GM18526 (cell line): ENCODE results near the gene ABCB6.

Experiments used
- POLR2A ChIP-seq: IDR thresholded peaks from 3 replicates; pipeline ENCODE4 v1.6.1; 2011; ENCODE audit not compliant: insufficient read length; ENCODE audit errors: extremely low read depth

ABCB6 gene

GRCh38 chr2:219225350-219225749, 6.6 kb upstream of the ABCB6 start:
- TF ChIP-seq POLR2A = no peak

- TF ChIP-seq POLR2A = no peak
These were observed 5.3 kb upstream of the ABCB6 start for GRCh38 chr2:219223831-219224610.

- TF ChIP-seq POLR2A = no peak
These were observed 3.3 kb upstream of the ABCB6 start for GRCh38 chr2:219221957-219222518.

GRCh38 chr2:219220652-219221402, 2.1 kb upstream of the ABCB6 start:
- no peak for TF ChIP-seq POLR2A

- TF ChIP-seq POLR2A = no peak
These were observed 1.2 kb upstream of the ABCB6 start for GRCh38 chr2:219219784-219220532.

- no peak for TF ChIP-seq POLR2A
These were observed 484 bp downstream of the ABCB6 start for GRCh38 chr2:219218217-219218731.

- no peak for TF ChIP-seq POLR2A
These were observed 2.2 kb downstream of the ABCB6 start for GRCh38 chr2:219216535-219216915.

GRCh38 chr2:219215871-219216534, 2.8 kb downstream of the ABCB6 start:
- TF ChIP-seq POLR2A = no peak

- TF ChIP-seq POLR2A = no peak
These were observed 4.0 kb downstream of the ABCB6 start for GRCh38 chr2:219214786-219215185.

GRCh38 chr2:219214141-219214540, 4.6 kb downstream of the ABCB6 start:
- no peak for TF ChIP-seq POLR2A

GRCh38 chr2:219213486-219214071, 5.2 kb downstream of the ABCB6 start:
- TF ChIP-seq POLR2A = no peak

- no peak for TF ChIP-seq POLR2A
These were observed 5.7 kb downstream of the ABCB6 start for GRCh38 chr2:219213026-219213415.

GRCh38 chr2:219210886-219211362, 7.8 kb downstream of the ABCB6 start:
- no peak for TF ChIP-seq POLR2A

- no peak for TF ChIP-seq POLR2A
These were observed 8.4 kb downstream of the ABCB6 start for GRCh38 chr2:219210196-219210885.
